ENCODE data around the gene DOCK9. TPM values are rescaled to one million over a fixed set of nuclear protein-coding genes. Genes with fewer than 3 reads are reported as not detected.
"Not testable (repeated sequence)": the region's sequence is repeated elsewhere in the genome, so short reads cannot be mapped to it uniquely, and the experiment has no call there.

DOCK9 gene
- total and polyA plus RNA-seq, 5 donors from 2014 or later = 4.4 to 75.0 (median 7.3) TPM

GRCh38 chr13:98820300-98820699 is 157.6 kb downstream of the DOCK9 start:
- Histone ChIP-seq H3K4me1 (ENCODE audit: control insufficient read depth, insufficient read depth, low read length, poor library complexity, severe bottlenecking) (no peaks in the 10 kb centered on the region), H3K27me3 (ENCODE audit: control insufficient read depth, insufficient read depth, low read length) (no peaks in the 10 kb centered on the region), H3K36me3 (ENCODE audit: control insufficient read depth, insufficient read depth, low read length) (peaks cover 58% of the 10 kb centered on the region), H3K9me3 (ENCODE audit: control insufficient read depth in 2 of 2, low read length in 2 of 2) (no peaks in the 10 kb centered on the region), H3K27ac (ENCODE audit: insufficient read depth, low read length, poor library complexity, severe bottlenecking) (no peak overlapping the region), H3K4me3 (ENCODE audit: low read depth, low read length) (no peak overlapping the region)
- peaks cover 0 to 4% (median under 1%) of the 10 kb centered on the region in 4 donors for H3K4me1 Mint-ChIP-seq
- no peaks in the 10 kb centered on the region for H3K27me3 Mint-ChIP-seq
- H3K9me3 Mint-ChIP-seq = no peaks in the 10 kb centered on the region
- H3K27ac Mint-ChIP-seq = no peak overlapping the region
- ATAC-seq (ENCODE audit: low read depth in 2 of 2) = no peak
- peaks cover 51% of the 10 kb centered on the region for H3K36me3 Mint-ChIP-seq
- DNase-seq = no peak
- H3K4me3 Mint-ChIP-seq = no peak overlapping the region

GRCh38 chr13:98819382-98820010 is 158.4 kb downstream of the DOCK9 start:
- peaks cover 0 to 4% (median 0%) of the 10 kb centered on the region in 4 donors for H3K4me1 Mint-ChIP-seq
- peaks cover 46% of the 10 kb centered on the region for H3K36me3 Mint-ChIP-seq
- no peak overlapping the region for H3K27ac ChIP-seq (ENCODE audit: insufficient read depth, low read length, poor library complexity, severe bottlenecking)
- no peaks in the 10 kb centered on the region for H3K9me3 Mint-ChIP-seq
- DNase-seq (no peak), ATAC-seq (ENCODE audit: low read depth in 2 of 2) (no peak)
- H3K4me3 ChIP-seq (ENCODE audit: low read depth, low read length) = no peak overlapping the region
- no peaks in the 10 kb centered on the region for H3K9me3 ChIP-seq (ENCODE audit: control insufficient read depth in 2 of 2, low read length in 2 of 2)
- no peak overlapping the region for H3K4me3 Mint-ChIP-seq
- H3K4me1 ChIP-seq (ENCODE audit: control insufficient read depth, insufficient read depth, low read length, poor library complexity, severe bottlenecking) = no peaks in the 10 kb centered on the region
- H3K27me3 Mint-ChIP-seq = no peaks in the 10 kb centered on the region
- H3K36me3 ChIP-seq (ENCODE audit: control insufficient read depth, insufficient read depth, low read length) = peaks cover 50% of the 10 kb centered on the region
- no peak overlapping the region for H3K27ac Mint-ChIP-seq
- no peaks in the 10 kb centered on the region for H3K27me3 ChIP-seq (ENCODE audit: control insufficient read depth, insufficient read depth, low read length)

- no peak overlapping the region for H3K27ac Mint-ChIP-seq
- no peaks in the 10 kb centered on the region for H3K9me3 Mint-ChIP-seq
- H3K27me3 Mint-ChIP-seq = no peaks in the 10 kb centered on the region
Measured at GRCh38 chr13:98816406-98816805, 161.5 kb downstream of the DOCK9 start.

GRCh38 chr13:98813993-98814392 is 163.9 kb downstream of the DOCK9 start:
- H3K9me3 Mint-ChIP-seq = no peaks in the 10 kb centered on the region
- H3K27me3 ChIP-seq (ENCODE audit: control insufficient read depth, insufficient read depth, low read length) = no peaks in the 10 kb centered on the region
- peaks cover 28% of the 10 kb centered on the region for H3K36me3 Mint-ChIP-seq
- no peak overlapping the region for H3K4me3 Mint-ChIP-seq
- no peak overlapping the region for H3K27ac ChIP-seq (ENCODE audit: insufficient read depth, low read length, poor library complexity, severe bottlenecking)
- peaks cover 0 to 4% (median 0%) of the 10 kb centered on the region in 4 donors for H3K4me1 Mint-ChIP-seq
- no peak overlapping the region for H3K27ac Mint-ChIP-seq
- H3K4me3 ChIP-seq (ENCODE audit: low read depth, low read length) = no peak overlapping the region
- no peak for ATAC-seq (ENCODE audit: low read depth in 2 of 2)
- H3K27me3 Mint-ChIP-seq = no peaks in the 10 kb centered on the region
- DNase-seq = no peak
- H3K36me3 ChIP-seq (ENCODE audit: control insufficient read depth, insufficient read depth, low read length) = peaks cover 25% of the 10 kb centered on the region
- no peaks in the 10 kb centered on the region for H3K9me3 ChIP-seq (ENCODE audit: control insufficient read depth in 2 of 2, low read length in 2 of 2)
- no peaks in the 10 kb centered on the region for H3K4me1 ChIP-seq (ENCODE audit: control insufficient read depth, insufficient read depth, low read length, poor library complexity, severe bottlenecking)

More at GRCh38 chr13:98816406-98816805, 161.5 kb downstream of the DOCK9 start:
- no peak overlapping the region for H3K4me3 Mint-ChIP-seq
- H3K9me3 ChIP-seq (ENCODE audit: control insufficient read depth in 2 of 2, low read length in 2 of 2) = no peaks in the 10 kb centered on the region
- DNase-seq = no peak
- H3K4me3 ChIP-seq (ENCODE audit: low read depth, low read length) = no peak overlapping the region
- H3K36me3 ChIP-seq (ENCODE audit: control insufficient read depth, insufficient read depth, low read length) = peaks cover 29% of the 10 kb centered on the region
- no peaks in the 10 kb centered on the region for H3K27me3 ChIP-seq (ENCODE audit: control insufficient read depth, insufficient read depth, low read length)
- no peak for ATAC-seq (ENCODE audit: low read depth in 2 of 2)
- H3K4me1 ChIP-seq (ENCODE audit: control insufficient read depth, insufficient read depth, low read length, poor library complexity, severe bottlenecking) = no peaks in the 10 kb centered on the region
- peaks cover 25% of the 10 kb centered on the region for H3K36me3 Mint-ChIP-seq
- H3K27ac ChIP-seq (ENCODE audit: insufficient read depth, low read length, poor library complexity, severe bottlenecking) = no peak overlapping the region
- peaks cover 0 to 4% (median 0%) of the 10 kb centered on the region in 4 donors for H3K4me1 Mint-ChIP-seq

- Mint-ChIP-seq H3K36me3 (peaks cover 39% of the 10 kb centered on the region), H3K4me3 (peak overlapping the region in 1 of 4 donors; percentile 29)
- H3K9me3 ChIP-seq (ENCODE audit: control insufficient read depth in 2 of 2, low read length in 2 of 2); H3K4me3 ChIP-seq (ENCODE audit: low read depth, low read length); DNase-seq; H3K4me1 ChIP-seq (ENCODE audit: control insufficient read depth, insufficient read depth, low read length, poor library complexity, severe bottlenecking); H3K27me3 ChIP-seq (ENCODE audit: control insufficient read depth, insufficient read depth, low read length); H3K27ac ChIP-seq (ENCODE audit: insufficient read depth, low read length, poor library complexity, severe bottlenecking); H3K27me3 Mint-ChIP-seq; H3K27ac Mint-ChIP-seq; ATAC-seq (ENCODE audit: low read depth in 2 of 2); H3K9me3 Mint-ChIP-seq; H3K4me1 Mint-ChIP-seq: not testable (repeated sequence)
- H3K36me3 ChIP-seq (ENCODE audit: control insufficient read depth, insufficient read depth, low read length) = peaks cover 29% of the 10 kb centered on the region
Measured at GRCh38 chr13:98812186-98812790, 165.6 kb downstream of the DOCK9 start.

GRCh38 chr13:98810746-98811145 is 167.1 kb downstream of the DOCK9 start:
- Mint-ChIP-seq H3K4me3 (no peak overlapping the region), H3K9me3 (no peaks in the 10 kb centered on the region), H3K27me3 (no peaks in the 10 kb centered on the region), H3K4me1 (no peaks in the 10 kb centered on the region), H3K36me3 (peaks cover 35% of the 10 kb centered on the region), H3K27ac (no peak overlapping the region)
- peaks cover 33% of the 10 kb centered on the region for H3K36me3 ChIP-seq (ENCODE audit: control insufficient read depth, insufficient read depth, low read length)
- no peak overlapping the region for H3K27ac ChIP-seq (ENCODE audit: insufficient read depth, low read length, poor library complexity, severe bottlenecking)
- no peaks in the 10 kb centered on the region for H3K9me3 ChIP-seq (ENCODE audit: control insufficient read depth in 2 of 2, low read length in 2 of 2)
- no peak overlapping the region for H3K4me3 ChIP-seq (ENCODE audit: low read depth, low read length)
- no peaks in the 10 kb centered on the region for H3K4me1 ChIP-seq (ENCODE audit: control insufficient read depth, insufficient read depth, low read length, poor library complexity, severe bottlenecking)
- no peak for ATAC-seq (ENCODE audit: low read depth in 2 of 2)
- DNase-seq = no peak
- no peaks in the 10 kb centered on the region for H3K27me3 ChIP-seq (ENCODE audit: control insufficient read depth, insufficient read depth, low read length)

- ATAC-seq (ENCODE audit: low read depth in 2 of 2) (no peak), DNase-seq (no peak)
- no peaks in the 10 kb centered on the region for H3K9me3 Mint-ChIP-seq
- no peak overlapping the region for H3K4me3 Mint-ChIP-seq
- Histone ChIP-seq H3K27me3 (ENCODE audit: control insufficient read depth, insufficient read depth, low read length) (no peaks in the 10 kb centered on the region), H3K4me1 (ENCODE audit: control insufficient read depth, insufficient read depth, low read length, poor library complexity, severe bottlenecking) (no peaks in the 10 kb centered on the region), H3K36me3 (ENCODE audit: control insufficient read depth, insufficient read depth, low read length) (peaks cover 44% of the 10 kb centered on the region), H3K4me3 (ENCODE audit: low read depth, low read length) (no peak overlapping the region), H3K27ac (ENCODE audit: insufficient read depth, low read length, poor library complexity, severe bottlenecking) (no peak overlapping the region), H3K9me3 (ENCODE audit: control insufficient read depth in 2 of 2, low read length in 2 of 2) (no peaks in the 10 kb centered on the region)
- H3K27me3 Mint-ChIP-seq = no peaks in the 10 kb centered on the region
- peak overlapping the region in 1 of 3 donors; percentile 26 for H3K27ac Mint-ChIP-seq
- H3K36me3 Mint-ChIP-seq = peaks cover 46% of the 10 kb centered on the region
- no peaks in the 10 kb centered on the region for H3K4me1 Mint-ChIP-seq
Measured at GRCh38 chr13:98809345-98809777, 168.5 kb downstream of the DOCK9 start.

GRCh38 chr13:98807774-98808173 is 170.1 kb downstream of the DOCK9 start:
- H3K4me3 ChIP-seq (ENCODE audit: low read depth, low read length) = no peak overlapping the region
- Mint-ChIP-seq H3K27me3 (no peaks in the 10 kb centered on the region), H3K9me3 (no peaks in the 10 kb centered on the region), H3K36me3 (peaks cover 58% of the 10 kb centered on the region), H3K4me1 (no peaks in the 10 kb centered on the region), H3K4me3 (no peak overlapping the region), H3K27ac (no peak overlapping the region)
- peaks cover 54% of the 10 kb centered on the region for H3K36me3 ChIP-seq (ENCODE audit: control insufficient read depth, insufficient read depth, low read length)
- no peaks in the 10 kb centered on the region for H3K27me3 ChIP-seq (ENCODE audit: control insufficient read depth, insufficient read depth, low read length)
- H3K4me1 ChIP-seq (ENCODE audit: control insufficient read depth, insufficient read depth, low read length, poor library complexity, severe bottlenecking) = no peaks in the 10 kb centered on the region
- ATAC-seq (ENCODE audit: low read depth in 2 of 2) = no peak
- no peak overlapping the region for H3K27ac ChIP-seq (ENCODE audit: insufficient read depth, low read length, poor library complexity, severe bottlenecking)
- H3K9me3 ChIP-seq (ENCODE audit: control insufficient read depth in 2 of 2, low read length in 2 of 2) = no peaks in the 10 kb centered on the region
- DNase-seq = no peak
